Panc1 (cell line): ENCODE results near the gene PPP4R3B. TPM values are rescaled to one million over a fixed set of nuclear protein-coding genes. Genes with fewer than 3 reads are reported as not detected.

Experiments used
- ATAC-seq: fragments of 200-7000 bp; cut with Tn5 transposase; 2 replicates; pipeline ENCODE4 v1.9.1; 2020; ENCODE audit warnings: mild to moderate bottlenecking, moderate library complexity
- BruUV-seq: library from RNA; stranded (reverse); fragments of 400-500 nt; replicated peaks from 2 replicates; lab custom pipeline; 2021; lab: Mats Ljungman, UMichigan
- CTCF ChIA-PET: fragments of 300-600 bp; sonication (Branson Sonifier 250); formaldehyde crosslinking; loops from one replicate; lab custom pipeline; 2022; ENCODE audit warnings: antibody characterized with exemption; lab: Charles Lee
- POLR2A ChIA-PET: fragments of 300-600 bp; sonication (Branson Sonifier 250); formaldehyde crosslinking; loops from one replicate; lab custom pipeline; 2022; ENCODE audit warnings: antibody characterized with exemption; lab: Charles Lee
- DNase-seq: peaks from one replicate; pipeline ENCODE4 v3.0.0-alpha.2; 2010; ENCODE audit warnings: low read depth, low spot score
- H3K27ac ChIP-seq: 2 replicates; pipeline ENCODE4 v1.5.1; 2011; ENCODE audit warnings: mild to moderate bottlenecking, low read length, inconsistent platforms
- H3K27me3 ChIP-seq: fragments of 200-500 bp; sonication (Bioruptor generic); 2 replicates; pipeline ENCODE4 v1.6.0; 2014; ENCODE audit warnings: low read length, inconsistent platforms; ENCODE audit not compliant: control insufficient read depth, insufficient read depth
- H3K36me3 ChIP-seq: fragments of 200-500 bp; sonication (Bioruptor generic); 2 replicates; pipeline ENCODE4 v1.5.1; 2014; ENCODE audit warnings: inconsistent platforms, mild to moderate bottlenecking, low read length, moderate library complexity; ENCODE audit not compliant: control insufficient read depth, insufficient read depth
- H3K4me1 ChIP-seq: 2 replicates; pipeline ENCODE4 v1.5.1; 2011; ENCODE audit warnings: inconsistent platforms, mild to moderate bottlenecking, low read length, moderate library complexity; ENCODE audit not compliant: control insufficient read depth, insufficient read depth
- H3K4me3 ChIP-seq, 2 experiments: 2 replicates each; pipeline ENCODE4 v1.5.1; 2011 to 2012; ENCODE audit warnings: low read depth in 2 of 2, low read length in 2 of 2, mild to moderate bottlenecking in 2 of 2, inconsistent platforms in 1 of 2, moderate library complexity in 1 of 2
- H3K9me3 ChIP-seq: fragments of 200-500 bp; sonication (Bioruptor generic); 2 replicates; pipeline ENCODE4 v1.5.1; 2014; ENCODE audit warnings: low read depth, mild to moderate bottlenecking, inconsistent platforms, low read length, moderate library complexity; ENCODE audit not compliant: control insufficient read depth, insufficient read depth
- POLR2AphosphoS5 ChIP-seq: IDR thresholded peaks from 2 replicates; pipeline ENCODE4 v1.6.1; 2012; ENCODE audit warnings: mild to moderate bottlenecking, low read depth, low read length, moderate library complexity
- SIN3A ChIP-seq: IDR thresholded peaks from 2 replicates; pipeline ENCODE4 v1.6.1; 2012; ENCODE audit warnings: low read depth, mild to moderate bottlenecking, low read length, moderate library complexity, borderline replicate concordance; ENCODE audit not compliant: insufficient read depth
- TCF7L2 ChIP-seq: IDR thresholded peaks from 2 replicates; pipeline ENCODE4 v1.6.1; 2011; ENCODE audit warnings: mild to moderate bottlenecking, low read depth, low read length, inconsistent platforms
- in situ Hi-C: cut with HindIII; loops from 2 replicates; pipeline ENCODE4 v1.10.0; 2016; ENCODE audit warnings: low sequenced_read_pairs, low pct_unique_long_range_greater_than_20kb
- intact Hi-C: fragments of 100-400 bp; cut with micrococcal nuclease; formaldehyde crosslinking; loops from one replicate; pipeline ENCODE4 v1.10.0; 2022; ENCODE audit not compliant: unreplicated experiment
- total RNA-seq: library from RNA; stranded (reverse); gene quantifications from one replicate; pipeline ENCODE4 v1.2.1, GENCODE V29; 2021; ENCODE audit not compliant: unreplicated experiment
- TF ChIP-seq, protein P1 (sequence below): fragments of 450-650 bp; IDR thresholded peaks from 2 replicates; pipeline ENCODE4 v1.5.1; 2017; ENCODE audit warnings: mild to moderate bottlenecking
- TF ChIP-seq, protein P2 (sequence below), 2 experiments: IDR thresholded peaks; 2 replicates each; pipeline ENCODE4 v1.6.1; 2011 to 2012; ENCODE audit warnings: low read depth in 2 of 2, control low read depth in 1 of 2, low read length in 1 of 2, mild to moderate bottlenecking in 1 of 2, moderate library complexity in 1 of 2; ENCODE audit not compliant: insufficient read depth in 1 of 2

Gene PPP4R3B
- total RNA-seq, 1 experiment from 2014 or later: 50.7 TPM

DNA sequence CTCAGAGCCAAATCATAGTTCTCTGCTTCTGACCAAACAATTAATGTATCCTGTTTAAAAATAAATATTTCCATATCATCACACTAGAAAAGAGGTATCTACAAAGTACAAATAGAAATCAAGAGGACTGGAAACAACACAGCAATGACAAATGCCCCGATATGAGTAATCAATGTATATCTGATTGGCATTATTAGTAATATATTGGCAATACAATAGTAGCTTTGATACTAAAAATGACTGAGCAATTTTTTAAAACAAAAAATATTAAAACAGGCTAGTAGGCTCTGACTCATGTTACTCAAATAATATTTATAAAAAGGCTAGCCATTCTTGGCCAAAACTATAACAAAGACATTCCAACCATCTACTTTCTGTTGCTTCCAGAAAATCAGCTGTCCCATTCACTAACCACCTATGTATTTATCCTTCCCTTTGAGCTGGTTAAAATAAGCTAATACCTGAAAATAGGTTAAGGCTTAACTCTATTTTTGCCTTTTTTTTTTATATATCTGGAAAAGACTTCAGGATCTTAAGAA lies 13.3 kb downstream of the PPP4R3B start:
- Histone ChIP-seq H3K27ac (no peak overlapping the region), H3K4me1 (no peaks in the 10 kb centered on the region), H3K27me3 (no peaks in the 10 kb centered on the region), H3K4me3 (no peak overlapping the region), H3K36me3 (peaks cover 5% of the 10 kb centered on the region; the same call in 1 of the 2 replicates), H3K9me3 (no peaks in the 10 kb centered on the region)
- ATAC-seq: no peak
- no peak for DNase-seq
- intact Hi-C loops (no loop called here), in situ Hi-C loops (no loop called here)
- TF ChIP-seq POLR2AphosphoS5 (no peak), SIN3A (no peak), TCF7L2 (no peak)
- TF ChIP-seq, protein P1, sequence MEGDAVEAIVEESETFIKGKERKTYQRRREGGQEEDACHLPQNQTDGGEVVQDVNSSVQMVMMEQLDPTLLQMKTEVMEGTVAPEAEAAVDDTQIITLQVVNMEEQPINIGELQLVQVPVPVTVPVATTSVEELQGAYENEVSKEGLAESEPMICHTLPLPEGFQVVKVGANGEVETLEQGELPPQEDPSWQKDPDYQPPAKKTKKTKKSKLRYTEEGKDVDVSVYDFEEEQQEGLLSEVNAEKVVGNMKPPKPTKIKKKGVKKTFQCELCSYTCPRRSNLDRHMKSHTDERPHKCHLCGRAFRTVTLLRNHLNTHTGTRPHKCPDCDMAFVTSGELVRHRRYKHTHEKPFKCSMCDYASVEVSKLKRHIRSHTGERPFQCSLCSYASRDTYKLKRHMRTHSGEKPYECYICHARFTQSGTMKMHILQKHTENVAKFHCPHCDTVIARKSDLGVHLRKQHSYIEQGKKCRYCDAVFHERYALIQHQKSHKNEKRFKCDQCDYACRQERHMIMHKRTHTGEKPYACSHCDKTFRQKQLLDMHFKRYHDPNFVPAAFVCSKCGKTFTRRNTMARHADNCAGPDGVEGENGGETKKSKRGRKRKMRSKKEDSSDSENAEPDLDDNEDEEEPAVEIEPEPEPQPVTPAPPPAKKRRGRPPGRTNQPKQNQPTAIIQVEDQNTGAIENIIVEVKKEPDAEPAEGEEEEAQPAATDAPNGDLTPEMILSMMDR: no peak
- TF ChIP-seq, protein P2, sequence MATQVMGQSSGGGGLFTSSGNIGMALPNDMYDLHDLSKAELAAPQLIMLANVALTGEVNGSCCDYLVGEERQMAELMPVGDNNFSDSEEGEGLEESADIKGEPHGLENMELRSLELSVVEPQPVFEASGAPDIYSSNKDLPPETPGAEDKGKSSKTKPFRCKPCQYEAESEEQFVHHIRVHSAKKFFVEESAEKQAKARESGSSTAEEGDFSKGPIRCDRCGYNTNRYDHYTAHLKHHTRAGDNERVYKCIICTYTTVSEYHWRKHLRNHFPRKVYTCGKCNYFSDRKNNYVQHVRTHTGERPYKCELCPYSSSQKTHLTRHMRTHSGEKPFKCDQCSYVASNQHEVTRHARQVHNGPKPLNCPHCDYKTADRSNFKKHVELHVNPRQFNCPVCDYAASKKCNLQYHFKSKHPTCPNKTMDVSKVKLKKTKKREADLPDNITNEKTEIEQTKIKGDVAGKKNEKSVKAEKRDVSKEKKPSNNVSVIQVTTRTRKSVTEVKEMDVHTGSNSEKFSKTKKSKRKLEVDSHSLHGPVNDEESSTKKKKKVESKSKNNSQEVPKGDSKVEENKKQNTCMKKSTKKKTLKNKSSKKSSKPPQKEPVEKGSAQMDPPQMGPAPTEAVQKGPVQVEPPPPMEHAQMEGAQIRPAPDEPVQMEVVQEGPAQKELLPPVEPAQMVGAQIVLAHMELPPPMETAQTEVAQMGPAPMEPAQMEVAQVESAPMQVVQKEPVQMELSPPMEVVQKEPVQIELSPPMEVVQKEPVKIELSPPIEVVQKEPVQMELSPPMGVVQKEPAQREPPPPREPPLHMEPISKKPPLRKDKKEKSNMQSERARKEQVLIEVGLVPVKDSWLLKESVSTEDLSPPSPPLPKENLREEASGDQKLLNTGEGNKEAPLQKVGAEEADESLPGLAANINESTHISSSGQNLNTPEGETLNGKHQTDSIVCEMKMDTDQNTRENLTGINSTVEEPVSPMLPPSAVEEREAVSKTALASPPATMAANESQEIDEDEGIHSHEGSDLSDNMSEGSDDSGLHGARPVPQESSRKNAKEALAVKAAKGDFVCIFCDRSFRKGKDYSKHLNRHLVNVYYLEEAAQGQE (IDR thresholded peaks at IDR 0.05; ENCODE audit: insufficient read depth in 1 of 2, low read depth in 2 of 2, low read length in 1 of 2): no peak
- POLR2A ChIA-PET: interaction anchor here (0.6 to 0.7 kb wide), 4 partner anchors 10 to 633 kb away, joined by 4 to 6 read pairs (median 4); no protein-coding TSS in a partner anchor
- CTCF ChIA-PET: no interaction called here
- no TSS peak for BruUV-seq

DNA sequence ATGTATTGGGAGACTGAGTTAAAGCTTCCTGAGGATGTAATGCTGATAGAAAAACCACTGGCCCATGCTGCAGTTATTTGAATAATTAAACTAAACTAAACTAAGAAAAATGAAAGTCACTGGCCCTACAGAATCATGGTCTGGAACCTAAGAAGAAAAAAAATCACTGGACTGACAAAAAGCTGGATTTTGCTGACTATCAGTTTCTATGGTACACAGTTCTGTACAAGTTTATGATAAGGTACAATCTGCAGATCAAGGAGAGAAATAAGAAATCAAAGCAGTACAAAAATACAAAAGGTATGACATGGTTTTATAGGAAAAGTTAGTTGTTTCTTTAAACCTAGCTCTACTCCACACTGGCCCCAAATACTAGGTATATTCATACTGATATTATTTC lies 15.6 kb downstream of the PPP4R3B start:
- TF ChIP-seq, protein P2 (IDR thresholded peaks at IDR 0.05; ENCODE audit: insufficient read depth in 1 of 2, low read depth in 2 of 2, low read length in 1 of 2): no peak
- TF ChIP-seq, protein P1: no peak
- no peak for TF ChIP-seq SIN3A
- no peak for TF ChIP-seq TCF7L2
- no peak overlapping the region for H3K27ac ChIP-seq
- in situ Hi-C loops (no loop called here), intact Hi-C loops (no loop called here)
- peaks cover 5% of the 10 kb centered on the region; the same call in 1 of the 2 replicates for H3K36me3 ChIP-seq
- ChIA-PET CTCF (no interaction called here), POLR2A (interaction anchor here (0.6 to 1.1 kb wide), 2 partner anchors 237 to 1006 kb away, joined by 3 to 4 read pairs; no protein-coding TSS in a partner anchor)
- no peak overlapping the region for H3K4me3 ChIP-seq
- no peaks in the 10 kb centered on the region for H3K27me3 ChIP-seq
- no peak for DNase-seq
- TSS peak; percentile 4 for BruUV-seq
- H3K9me3 ChIP-seq: no peaks in the 10 kb centered on the region
- no peaks in the 10 kb centered on the region for H3K4me1 ChIP-seq
- ATAC-seq: no peak
